SK-N-SH treated with all-trans-retinoic acid at 6 μM for 48 hours (cell line): ENCODE measurements around the gene ITIH5.

Experiments used
- RARB ChIP-seq: fragments of 250-450 bp; sonication (Bioruptor Pico); IDR thresholded peaks from 2 replicates; pipeline ENCODE4 v1.8.0; 2021; ENCODE audit warnings: mild to moderate bottlenecking, moderate library complexity
- TOX ChIP-seq: fragments of 250-450 bp; sonication (Bioruptor Pico); IDR thresholded peaks from 2 replicates; pipeline ENCODE4 v1.8.0; 2021; ENCODE audit warnings: mild to moderate bottlenecking, moderate library complexity, borderline replicate concordance
- ZC3H10 ChIP-seq: fragments of 250-450 bp; sonication (Bioruptor Pico); IDR thresholded peaks from 2 replicates; pipeline ENCODE4 v1.5.1; 2021; ENCODE audit warnings: mild to moderate bottlenecking, moderate library complexity
- ZFP3 ChIP-seq: fragments of 250-450 bp; sonication (Bioruptor Pico); IDR thresholded peaks from 2 replicates; pipeline ENCODE4 v1.5.0; 2020; ENCODE audit warnings: mild to moderate bottlenecking, moderate library complexity
- TF ChIP-seq, protein P1 (sequence below): fragments of 250-450 bp; sonication (Bioruptor Pico); IDR thresholded peaks from 2 replicates; pipeline ENCODE4 v1.8.0; 2020; ENCODE audit warnings: mild to moderate bottlenecking, moderate library complexity, borderline replicate concordance
- TF ChIP-seq, protein P2 (sequence below): fragments of 250-450 bp; sonication (Bioruptor Pico); IDR thresholded peaks from 2 replicates; pipeline ENCODE4 v1.5.1; 2020; ENCODE audit warnings: low read depth, mild to moderate bottlenecking, moderate library complexity

DNA sequence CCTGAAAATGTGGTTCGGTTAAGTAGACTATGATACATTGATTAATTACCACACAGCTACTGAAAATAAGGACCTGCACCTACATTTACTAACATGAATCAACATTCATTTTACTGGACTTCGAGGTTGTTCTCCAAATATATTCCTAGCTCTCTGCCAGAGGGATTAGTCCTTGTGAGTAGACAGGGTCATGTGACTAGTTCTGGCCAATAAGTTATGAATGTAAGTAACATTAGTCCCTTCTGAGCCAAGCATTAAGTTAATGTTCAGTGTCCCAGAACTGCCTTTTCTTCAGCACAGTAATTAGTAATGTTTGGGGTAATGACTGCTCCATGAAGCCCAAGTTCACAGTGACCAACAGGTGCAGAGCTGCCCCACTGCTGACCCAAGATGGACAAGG is 9.2 kb downstream of the ITIH5 start:
- TF ChIP-seq, protein P1, sequence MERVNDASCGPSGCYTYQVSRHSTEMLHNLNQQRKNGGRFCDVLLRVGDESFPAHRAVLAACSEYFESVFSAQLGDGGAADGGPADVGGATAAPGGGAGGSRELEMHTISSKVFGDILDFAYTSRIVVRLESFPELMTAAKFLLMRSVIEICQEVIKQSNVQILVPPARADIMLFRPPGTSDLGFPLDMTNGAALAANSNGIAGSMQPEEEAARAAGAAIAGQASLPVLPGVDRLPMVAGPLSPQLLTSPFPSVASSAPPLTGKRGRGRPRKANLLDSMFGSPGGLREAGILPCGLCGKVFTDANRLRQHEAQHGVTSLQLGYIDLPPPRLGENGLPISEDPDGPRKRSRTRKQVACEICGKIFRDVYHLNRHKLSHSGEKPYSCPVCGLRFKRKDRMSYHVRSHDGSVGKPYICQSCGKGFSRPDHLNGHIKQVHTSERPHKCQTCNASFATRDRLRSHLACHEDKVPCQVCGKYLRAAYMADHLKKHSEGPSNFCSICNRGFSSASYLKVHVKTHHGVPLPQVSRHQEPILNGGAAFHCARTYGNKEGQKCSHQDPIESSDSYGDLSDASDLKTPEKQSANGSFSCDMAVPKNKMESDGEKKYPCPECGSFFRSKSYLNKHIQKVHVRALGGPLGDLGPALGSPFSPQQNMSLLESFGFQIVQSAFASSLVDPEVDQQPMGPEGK (CRISPR knock-in tag): no peak
- TF ChIP-seq RARB (CRISPR knock-in tag): no peak
- TF ChIP-seq TOX: no peak
- TF ChIP-seq ZC3H10 (CRISPR knock-in tag): no peak
- TF ChIP-seq, protein P2, sequence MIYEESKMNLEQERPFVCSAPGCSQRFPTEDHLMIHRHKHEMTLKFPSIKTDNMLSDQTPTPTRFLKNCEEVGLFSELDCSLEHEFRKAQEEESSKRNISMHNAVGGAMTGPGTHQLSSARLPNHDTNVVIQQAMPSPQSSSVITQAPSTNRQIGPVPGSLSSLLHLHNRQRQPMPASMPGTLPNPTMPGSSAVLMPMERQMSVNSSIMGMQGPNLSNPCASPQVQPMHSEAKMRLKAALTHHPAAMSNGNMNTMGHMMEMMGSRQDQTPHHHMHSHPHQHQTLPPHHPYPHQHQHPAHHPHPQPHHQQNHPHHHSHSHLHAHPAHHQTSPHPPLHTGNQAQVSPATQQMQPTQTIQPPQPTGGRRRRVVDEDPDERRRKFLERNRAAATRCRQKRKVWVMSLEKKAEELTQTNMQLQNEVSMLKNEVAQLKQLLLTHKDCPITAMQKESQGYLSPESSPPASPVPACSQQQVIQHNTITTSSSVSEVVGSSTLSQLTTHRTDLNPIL (CRISPR knock-in tag): no peak
- no peak for TF ChIP-seq ZFP3
